ENCODE measurements around the gene TRIM75. TPM values are rescaled to one million over a fixed set of nuclear protein-coding genes. Genes with fewer than 3 reads are reported as not detected.

The TRIM75 gene
- total and polyA plus RNA-seq, 10 of the 15 experiments (the other 5 are each of a cell fraction or from before 2014, with no cell fraction given): not detected

GRCh38 chr4:165085946-165086345, 32.3 kb downstream of the TRIM75 start:
- ChIA-PET SMC1A (ENCODE audit: uncharacterized antibody, unreplicated experiment) (no interaction called here), POLR2A (no interaction called here), RAD21 (ENCODE audit: unreplicated experiment) (no interaction called here), CTCF (interaction anchor here (1.2 kb wide), 1 partner anchor 11 kb away, joined by 3 read pairs; no protein-coding TSS in a partner anchor)
- FAIRE-seq (no peak), ATAC-seq (no peak), DNase-seq (ENCODE audit: low read depth, low spot score) (no peak)
- TF ChIP-seq PRDM15 (CRISPR knock-in tag; IDR thresholded peaks at IDR 0.05) (no peak), IRF4 (IDR thresholded peaks at IDR 0.05; ENCODE audit: low read depth, low read length) (no peak)
- H3K9ac ChIP-seq (ENCODE audit: control insufficient read depth, insufficient read depth, low read length): no peak overlapping the region
- H3K27me3 ChIP-seq (replicated peaks in 1 of 2; ENCODE audit: control insufficient read depth in 2 of 2, insufficient read depth in 2 of 2, low read length in 1 of 2): no peaks in the 10 kb centered on the region
- no peak overlapping the region for H3K4me3 ChIP-seq
- no peaks in the 10 kb centered on the region for H3K79me2 ChIP-seq (ENCODE audit: control insufficient read depth, insufficient read depth, low read length)
- peaks cover 0 to 6% of the 10 kb centered on the region in 2 experiments; a peak in 2 of 4 replicates for H3K36me3 ChIP-seq (ENCODE audit: control insufficient read depth in 2 of 2, insufficient read depth in 2 of 2, low read length in 1 of 2)
- H3K4me1 ChIP-seq (ENCODE audit: control insufficient read depth, insufficient read depth, low read length): no peaks in the 10 kb centered on the region
- intact Hi-C loops (cut with micrococcal nuclease; ENCODE audit: unreplicated experiment): no loop called here
- no peak overlapping the region for H2AFZ ChIP-seq (ENCODE audit: control insufficient read depth, low read depth, low read length)
- 94% methylated on average over 2 of the region's 2 CpGs for WGBS (ENCODE audit: insufficient coverage, insufficient replicate concordance, low lambda C conversion rate, missing lambda C conversion rate)
- no peaks in the 10 kb centered on the region for H3K9me3 ChIP-seq (replicated peaks; ENCODE audit: control insufficient read depth, insufficient read depth, low read length)
- H3K4me2 ChIP-seq (ENCODE audit: control insufficient read depth, insufficient read depth): no peak overlapping the region
- BruUV-seq (replicated peaks): no TSS peak
- in situ Hi-C loops (cut with MboI): no loop called here
- no peak overlapping the region for H3K27ac ChIP-seq (ENCODE audit: control insufficient read depth, insufficient read depth)
- no peaks in the 10 kb centered on the region for H4K20me1 ChIP-seq (ENCODE audit: control insufficient read depth, insufficient read depth)

GRCh38 chr4:165088366-165088765, 34.7 kb downstream of the TRIM75 start:
- H3K4me2 ChIP-seq (ENCODE audit: control insufficient read depth, insufficient read depth): no peak overlapping the region
- no peak overlapping the region for H3K27ac ChIP-seq (ENCODE audit: control insufficient read depth, insufficient read depth)
- H3K36me3 ChIP-seq (ENCODE audit: control insufficient read depth in 2 of 2, insufficient read depth in 2 of 2, low read length in 1 of 2): peaks cover 0 to 6% of the 10 kb centered on the region in 2 experiments; a peak in 2 of 4 replicates
- no peaks in the 10 kb centered on the region for H3K79me2 ChIP-seq (ENCODE audit: control insufficient read depth, insufficient read depth, low read length)
- no peaks in the 10 kb centered on the region for H3K27me3 ChIP-seq (replicated peaks in 1 of 2; ENCODE audit: control insufficient read depth in 2 of 2, insufficient read depth in 2 of 2, low read length in 1 of 2)
- H3K9ac ChIP-seq (ENCODE audit: control insufficient read depth, insufficient read depth, low read length): no peak overlapping the region
- no peak overlapping the region for H2AFZ ChIP-seq (ENCODE audit: control insufficient read depth, low read depth, low read length)
- FAIRE-seq (no peak), DNase-seq (ENCODE audit: low read depth, low spot score) (no peak), ATAC-seq (no peak)
- H3K4me1 ChIP-seq (ENCODE audit: control insufficient read depth, insufficient read depth, low read length): no peaks in the 10 kb centered on the region
- in situ Hi-C loops (cut with MboI) (no loop called here), intact Hi-C loops (cut with micrococcal nuclease; ENCODE audit: unreplicated experiment) (no loop called here)
- no peaks in the 10 kb centered on the region for H3K9me3 ChIP-seq (replicated peaks; ENCODE audit: control insufficient read depth, insufficient read depth, low read length)
- ChIA-PET RAD21 (ENCODE audit: unreplicated experiment) (no interaction called here), POLR2A (no interaction called here), CTCF (no interaction called here), SMC1A (ENCODE audit: uncharacterized antibody, unreplicated experiment) (no interaction called here)
- no peaks in the 10 kb centered on the region for H4K20me1 ChIP-seq (ENCODE audit: control insufficient read depth, insufficient read depth)
- H3K4me3 ChIP-seq: no peak overlapping the region
- 81% methylated on average over 3 of the region's 3 CpGs for WGBS (ENCODE audit: insufficient coverage, insufficient replicate concordance, low lambda C conversion rate, missing lambda C conversion rate)
- no TSS peak for BruUV-seq (replicated peaks)
- no peak for TF ChIP-seq GABPA (IDR thresholded peaks at IDR 0.05; ENCODE audit: low read depth)
- TF ChIP-seq STAT1 (conservative IDR thresholded peaks at IDR 0.05): no peak
- no peak for TF ChIP-seq MYB (IDR thresholded peaks at IDR 0.05; ENCODE audit: borderline replicate concordance, low read depth, low read length)
- TF ChIP-seq CREB1 (IDR thresholded peaks at IDR 0.05; ENCODE audit: low read depth): no peak
- no peak for TF ChIP-seq RB1 (IDR thresholded peaks at IDR 0.05; ENCODE audit: borderline replicate concordance)
- TF ChIP-seq ZBTB33 (IDR thresholded peaks at IDR 0.05): no peak

Data from GM12878 (cell line).